Measurements from ENCODE around the gene NPM3.

DNA sequence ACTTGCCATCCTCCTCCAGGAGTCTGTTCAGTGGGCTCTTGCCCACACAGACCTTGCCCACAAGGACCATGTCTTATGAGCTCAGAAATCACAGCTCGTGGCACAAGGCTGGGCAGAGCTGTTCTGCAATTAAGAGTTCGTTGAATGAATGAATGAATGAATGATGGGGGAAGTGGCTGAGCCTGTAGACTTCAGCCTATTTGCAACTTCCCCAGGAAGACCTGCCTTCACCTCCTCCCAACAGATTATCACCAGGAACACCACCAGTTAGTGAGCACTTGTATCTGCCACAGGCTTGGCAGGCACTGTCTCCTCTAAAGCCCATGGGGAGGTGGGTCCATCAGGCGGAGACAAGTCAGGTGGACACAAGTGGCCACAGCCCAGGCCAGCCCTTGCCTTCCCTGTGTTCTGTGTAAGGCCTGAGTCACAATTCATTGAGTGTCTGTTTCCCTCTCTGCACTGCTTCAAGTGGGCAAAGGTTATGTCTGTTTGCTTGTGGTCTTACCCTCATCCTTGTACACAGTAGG is 5.6 kb downstream of the NPM3 start:
- TF ChIP-seq CTCF (IDR thresholded peaks at IDR 0.05) (no peak), POLR2A (IDR thresholded peaks at IDR 0.05) (no peak), POLR2AphosphoS5 (IDR thresholded peaks at IDR 0.05) (no peak)
